Neural progenitor cell (in vitro differentiated cells): ENCODE measurements around the gene AP2A1.

Experiments used
- EZH2 ChIP-seq: fragments of 200-600 bp; sonication (generic); IDR thresholded peaks from 2 replicates; pipeline ENCODE4 v1.6.1; 2017; ENCODE audit warnings: antibody characterized with exemption, mild to moderate bottlenecking, moderate library complexity
- TF ChIP-seq, protein P1 (sequence below): fragments of 200-600 bp; sonication (generic); IDR thresholded peaks from 2 replicates; pipeline ENCODE4 v1.5.1; 2017; ENCODE audit warnings: antibody characterized with exemption, mild to moderate bottlenecking

GRCh38 chr19:49829200-49829599 lies 62.4 kb downstream of the AP2A1 start:
- TF ChIP-seq, protein P1, sequence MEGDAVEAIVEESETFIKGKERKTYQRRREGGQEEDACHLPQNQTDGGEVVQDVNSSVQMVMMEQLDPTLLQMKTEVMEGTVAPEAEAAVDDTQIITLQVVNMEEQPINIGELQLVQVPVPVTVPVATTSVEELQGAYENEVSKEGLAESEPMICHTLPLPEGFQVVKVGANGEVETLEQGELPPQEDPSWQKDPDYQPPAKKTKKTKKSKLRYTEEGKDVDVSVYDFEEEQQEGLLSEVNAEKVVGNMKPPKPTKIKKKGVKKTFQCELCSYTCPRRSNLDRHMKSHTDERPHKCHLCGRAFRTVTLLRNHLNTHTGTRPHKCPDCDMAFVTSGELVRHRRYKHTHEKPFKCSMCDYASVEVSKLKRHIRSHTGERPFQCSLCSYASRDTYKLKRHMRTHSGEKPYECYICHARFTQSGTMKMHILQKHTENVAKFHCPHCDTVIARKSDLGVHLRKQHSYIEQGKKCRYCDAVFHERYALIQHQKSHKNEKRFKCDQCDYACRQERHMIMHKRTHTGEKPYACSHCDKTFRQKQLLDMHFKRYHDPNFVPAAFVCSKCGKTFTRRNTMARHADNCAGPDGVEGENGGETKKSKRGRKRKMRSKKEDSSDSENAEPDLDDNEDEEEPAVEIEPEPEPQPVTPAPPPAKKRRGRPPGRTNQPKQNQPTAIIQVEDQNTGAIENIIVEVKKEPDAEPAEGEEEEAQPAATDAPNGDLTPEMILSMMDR = no peak
- no peak for TF ChIP-seq EZH2
